Lower leg skin (tissue), 4 donors: ENCODE results near the gene ZNF337. TPM values are rescaled to one million over a fixed set of nuclear protein-coding genes. Genes with fewer than 3 reads are reported as not detected.
"Not testable (repeated sequence)": the region's sequence is repeated elsewhere in the genome, so short reads cannot be mapped to it uniquely, and the experiment has no call there.

Source experiments
- DNase-seq, 2 donors: peaks; one replicate each; pipeline ENCODE4 v3.0.0-alpha.2; 2019; ENCODE audit warnings: low spot score in 2 of 2
- H3K4me3 ChIP-seq: fragments of 200-600 bp; sonication (generic); 2 replicates; pipeline ENCODE4 v1.5.1; 2017; ENCODE audit warnings: mild to moderate bottlenecking, low read depth; ENCODE audit not compliant: poor library complexity, severe bottlenecking
- CTCF ChIP-seq, 3 donors: fragments of 450-650 bp; IDR thresholded peaks; one replicate each; pipeline ENCODE4 v1.5.1; 2016; ENCODE audit warnings: antibody characterized with exemption in 3 of 3, mild to moderate bottlenecking in 3 of 3, moderate library complexity in 2 of 3
- POLR2A ChIP-seq, 2 donors: fragments of 450-650 bp; IDR thresholded peaks; one replicate each; pipeline ENCODE4 v1.6.1; 2016 to 2017; ENCODE audit warnings: antibody characterized with exemption in 2 of 2, mild to moderate bottlenecking in 1 of 2, moderate library complexity in 1 of 2
- WGBS, 2 donors: methylation state at CpG; one replicate each; pipeline ENCODE4 v1.1.5; 2018; 5-methylcytosine and 5-hydroxymethylcytosine counted together
- intact Hi-C: fragments of 100-400 bp; cut with DNase I; formaldehyde crosslinking; loops from one replicate; pipeline ENCODE4 v1.15.0; 2023; ENCODE audit warnings: low total_unique reads
- total RNA-seq, 4 donors: library from RNA; depleted of rRNA; stranded (reverse); fragments of >200 nt; gene quantifications; one replicate each; pipeline ENCODE4 v1.1.0, GENCODE V29; 2016

The ZNF337 gene
- total RNA-seq, 4 donors from 2014 or later: 10.7 to 18.9 (median 13.4) TPM

- no peak for DNase-seq
- H3K4me3 ChIP-seq: no peak overlapping the region
- TF ChIP-seq POLR2A (IDR thresholded peaks at IDR 0.05): no peak
- TF ChIP-seq CTCF (IDR thresholded peaks at IDR 0.05): no peak
- 93 to 99% methylated on average over 3 of the region's 3 CpGs for WGBS, 2 donors
- intact Hi-C loops: no loop called here
Observed at GRCh38 chr20:25644814-25645213, 51.8 kb downstream of the ZNF337 start.

- H3K4me3 ChIP-seq: no peak overlapping the region
Observed at GRCh38 chr20:25643716-25644115, 52.9 kb downstream of the ZNF337 start.

GRCh38 chr20:25637247-25637646 lies 59.4 kb downstream of the ZNF337 start:
- DNase-seq: no peak
- TF ChIP-seq CTCF (IDR thresholded peaks at IDR 0.05) (no peak), POLR2A (IDR thresholded peaks at IDR 0.05) (no peak)
- no peak overlapping the region for H3K4me3 ChIP-seq
- intact Hi-C loops: no loop called here
- 95 to 100% methylated on average over 2 of the region's 2 CpGs for WGBS, 2 donors

More at GRCh38 chr20:25643716-25644115, 52.9 kb downstream of the ZNF337 start:
- no peak for DNase-seq
- intact Hi-C loops: no loop called here
- no peak for TF ChIP-seq POLR2A (IDR thresholded peaks at IDR 0.05)
- no peak for TF ChIP-seq CTCF (IDR thresholded peaks at IDR 0.05)

GRCh38 chr20:25632940-25633790 lies 63.5 kb downstream of the ZNF337 start:
- 47 to 48% methylated on average over 5 of the region's 5 CpGs for WGBS, 2 donors
- no peak overlapping the region for H3K4me3 ChIP-seq
- DNase-seq: no peak
- TF ChIP-seq CTCF (IDR thresholded peaks at IDR 0.05): no peak
- no peak for TF ChIP-seq POLR2A (IDR thresholded peaks at IDR 0.05)
- intact Hi-C loops: no loop called here

GRCh38 chr20:25630615-25631014 lies 66.0 kb downstream of the ZNF337 start:
- H3K4me3 ChIP-seq, intact Hi-C loops, DNase-seq: not testable (repeated sequence)
- WGBS, 2 donors: 93 to 96% methylated on average over 2 of the region's 2 CpGs

- no peak for DNase-seq
- no peak for TF ChIP-seq POLR2A (IDR thresholded peaks at IDR 0.05)
- no peak for TF ChIP-seq CTCF (IDR thresholded peaks at IDR 0.05)
- H3K4me3 ChIP-seq: no peak overlapping the region
- intact Hi-C loops: no loop called here
- WGBS, 2 donors: 89 to 90% methylated on average over 8 of the region's 8 CpGs
Observed at GRCh38 chr20:25629816-25630499, 66.7 kb downstream of the ZNF337 start.
